IMR-90 (cell line): ENCODE data around the gene TBXT.

Experiments used
- CTCF ChIP-seq: conservative IDR thresholded peaks from 2 replicates; pipeline ENCODE4 v1.5.1; 2012; ENCODE audit warnings: mild to moderate bottlenecking, low read depth, low read length, improper control_type of control experiment
- MAZ ChIP-seq: IDR thresholded peaks from 2 replicates; pipeline ENCODE4 v1.6.1; 2012; ENCODE audit warnings: low read depth, mild to moderate bottlenecking, low read length, improper control_type of control experiment, moderate library complexity, borderline replicate concordance
- POLR2A ChIP-seq: IDR thresholded peaks from 2 replicates; pipeline ENCODE4 v1.6.1; 2012; ENCODE audit warnings: mild to moderate bottlenecking, low read depth, low read length
- RCOR1 ChIP-seq: IDR thresholded peaks from 2 replicates; pipeline ENCODE4 v1.6.1; 2012; ENCODE audit warnings: mild to moderate bottlenecking, low read length, improper control_type of control experiment; ENCODE audit not compliant: insufficient replicate concordance
- RFX5 ChIP-seq: IDR thresholded peaks from 2 replicates; pipeline ENCODE4 v1.8.0; 2012; ENCODE audit warnings: low read depth, mild to moderate bottlenecking, low read length, moderate library complexity

DNA sequence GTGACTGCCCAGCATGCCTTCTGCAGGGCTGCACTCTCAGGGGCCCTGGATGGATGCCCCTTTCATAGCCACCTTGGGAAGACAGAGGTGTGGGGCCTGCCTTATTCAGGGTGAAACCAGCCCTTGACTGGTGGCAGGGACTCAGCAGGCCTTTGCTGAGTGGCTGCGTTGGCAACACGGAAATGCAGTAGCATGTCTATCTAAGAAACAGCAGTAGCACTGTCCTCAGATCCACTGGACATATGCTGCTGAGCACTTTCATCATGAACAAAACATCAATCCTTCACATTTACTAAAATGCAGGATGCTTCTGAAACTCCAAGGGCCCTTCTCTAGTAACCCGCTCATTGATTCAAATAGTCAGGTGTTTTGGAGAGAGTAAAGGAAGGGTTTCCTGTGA lies 4.9 kb upstream of the TBXT start:
- TF ChIP-seq RCOR1, result no peak
- TF ChIP-seq POLR2A, result no peak
- TF ChIP-seq RFX5, result no peak
- no peak for TF ChIP-seq MAZ
- TF ChIP-seq CTCF, result no peak
